SU-DHL-6 (cell line): Measurements from ENCODE around the gene KNDC1.

Source experiments
- EZH2phosphoT487 ChIP-seq: fragments of 200-600 bp; sonication (generic), shearing (Covaris generic); conservative IDR thresholded peaks from 2 replicates; pipeline ENCODE4 v1.6.1; 2018; ENCODE audit warnings: mild to moderate bottlenecking, antibody characterized with exemption, low read length, moderate library complexity, mixed read lengths
- TF ChIP-seq, protein P1 (sequence below): fragments of 200-600 bp; sonication (generic); IDR thresholded peaks from one replicate; pipeline ENCODE4 v1.5.1; 2017; ENCODE audit warnings: antibody characterized with exemption, mild to moderate bottlenecking, low read length, moderate library complexity; ENCODE audit not compliant: insufficient read depth, poor library complexity, severe bottlenecking

DNA sequence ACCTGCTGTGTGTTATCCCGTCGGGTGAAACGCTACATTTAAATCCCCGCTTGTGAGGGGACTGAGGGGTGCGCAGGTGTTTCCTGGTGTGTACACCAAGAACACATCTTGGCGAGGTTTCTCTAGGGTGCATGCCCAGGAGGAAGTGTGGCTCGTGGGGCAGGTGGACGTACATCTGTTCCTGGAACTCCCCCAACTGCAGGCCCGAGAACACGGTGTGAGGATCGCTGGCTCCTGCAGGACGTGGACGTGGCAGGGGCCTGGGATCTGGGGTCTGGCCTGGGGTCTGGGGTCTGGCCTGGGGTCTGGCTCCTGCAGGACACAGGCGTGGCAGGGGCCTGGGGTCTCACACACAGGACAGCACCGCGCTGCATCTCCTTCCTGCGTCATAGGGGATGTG is 10.1 kb downstream of the KNDC1 start:
- TF ChIP-seq, protein P1, sequence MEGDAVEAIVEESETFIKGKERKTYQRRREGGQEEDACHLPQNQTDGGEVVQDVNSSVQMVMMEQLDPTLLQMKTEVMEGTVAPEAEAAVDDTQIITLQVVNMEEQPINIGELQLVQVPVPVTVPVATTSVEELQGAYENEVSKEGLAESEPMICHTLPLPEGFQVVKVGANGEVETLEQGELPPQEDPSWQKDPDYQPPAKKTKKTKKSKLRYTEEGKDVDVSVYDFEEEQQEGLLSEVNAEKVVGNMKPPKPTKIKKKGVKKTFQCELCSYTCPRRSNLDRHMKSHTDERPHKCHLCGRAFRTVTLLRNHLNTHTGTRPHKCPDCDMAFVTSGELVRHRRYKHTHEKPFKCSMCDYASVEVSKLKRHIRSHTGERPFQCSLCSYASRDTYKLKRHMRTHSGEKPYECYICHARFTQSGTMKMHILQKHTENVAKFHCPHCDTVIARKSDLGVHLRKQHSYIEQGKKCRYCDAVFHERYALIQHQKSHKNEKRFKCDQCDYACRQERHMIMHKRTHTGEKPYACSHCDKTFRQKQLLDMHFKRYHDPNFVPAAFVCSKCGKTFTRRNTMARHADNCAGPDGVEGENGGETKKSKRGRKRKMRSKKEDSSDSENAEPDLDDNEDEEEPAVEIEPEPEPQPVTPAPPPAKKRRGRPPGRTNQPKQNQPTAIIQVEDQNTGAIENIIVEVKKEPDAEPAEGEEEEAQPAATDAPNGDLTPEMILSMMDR, result no peak
- TF ChIP-seq EZH2phosphoT487, result no peak
